Left forelimb (tissue), 1 donor: Measurements from ENCODE around the gene CACNA1E.

Experiments
- DNase-seq: peaks from one replicate; pipeline ENCODE4 v3.0.0-alpha.2; 2018; ENCODE audit warnings: low spot score

Gene CACNA1E

GRCh38 chr1:181635110-181635509 is 151.8 kb downstream of the CACNA1E start:
- no peak for DNase-seq

GRCh38 chr1:181637998-181638397 is 154.7 kb downstream of the CACNA1E start:
- no peak for DNase-seq

DNA sequence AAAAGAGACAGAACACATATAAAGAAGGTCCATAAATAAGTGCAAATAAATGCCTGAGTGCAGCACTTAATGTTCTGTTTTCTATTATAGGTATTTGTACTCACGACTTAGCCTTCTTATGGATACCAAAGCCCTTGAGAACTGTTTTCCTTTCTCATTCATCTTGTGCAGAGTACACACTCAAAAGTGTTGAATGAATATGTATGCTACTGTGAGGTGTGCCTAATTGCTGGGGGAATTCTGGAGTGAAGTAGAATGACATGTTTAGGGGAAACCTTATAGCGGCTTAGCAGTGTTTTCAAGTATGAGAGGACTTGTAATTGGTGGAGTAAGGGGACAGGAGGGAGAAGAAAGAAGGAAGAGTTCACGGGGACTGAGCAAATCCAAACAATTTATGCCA is 157.6 kb downstream of the CACNA1E start:
- DNase-seq, result no peak

DNA sequence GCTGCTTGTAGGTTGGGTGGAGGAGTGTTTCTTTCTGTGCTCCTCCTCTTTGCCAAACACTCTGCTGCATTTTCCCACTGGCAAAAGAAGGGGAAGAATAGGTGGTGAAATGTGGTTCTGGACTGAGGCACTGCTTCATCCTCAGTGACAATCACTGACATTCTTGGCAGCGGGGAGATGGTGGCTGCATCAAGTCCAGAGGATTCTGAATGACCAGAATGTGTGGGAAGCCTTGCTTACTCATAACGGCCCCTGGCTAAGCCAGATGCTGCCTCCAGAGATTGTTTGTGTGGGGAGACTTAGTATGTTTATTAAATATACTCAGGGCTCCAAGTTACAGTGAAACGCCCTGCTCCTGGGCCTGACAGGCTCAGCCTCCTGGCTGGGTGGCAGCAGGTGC is 160.3 kb downstream of the CACNA1E start:
- DNase-seq, result no peak

- no peak for DNase-seq
Observed at GRCh38 chr1:181645171-181645570, 161.9 kb downstream of the CACNA1E start.

DNA sequence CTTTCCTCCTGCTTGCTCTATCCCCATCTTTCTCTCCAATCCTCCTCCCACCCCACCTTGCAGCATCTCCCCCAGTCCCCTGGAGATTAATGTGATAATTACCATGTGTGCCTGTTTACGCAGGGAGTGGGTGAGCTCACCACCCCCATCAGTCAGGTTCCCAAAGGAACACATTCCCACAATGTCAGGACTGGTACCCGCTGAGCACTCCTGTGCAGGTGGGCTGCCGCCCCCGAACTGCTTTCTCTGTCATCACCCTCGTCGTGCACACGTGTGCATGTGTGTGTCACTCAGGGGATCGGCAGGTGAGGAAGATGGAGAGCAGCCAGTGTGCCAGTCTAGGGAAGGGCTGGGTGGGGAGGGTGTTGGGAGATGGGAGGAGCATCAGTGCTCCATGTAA is 163.4 kb downstream of the CACNA1E start:
- DNase-seq, result no peak

GRCh38 chr1:181647314-181648035 is 164.2 kb downstream of the CACNA1E start:
- DNase-seq, result no peak

GRCh38 chr1:181651276-181651675 is 168.0 kb downstream of the CACNA1E start:
- DNase-seq, result no peak

- no peak for DNase-seq
Observed at GRCh38 chr1:181655756-181656155, 172.4 kb downstream of the CACNA1E start.

GRCh38 chr1:181656491-181656890 is 173.2 kb downstream of the CACNA1E start:
- no peak for DNase-seq

GRCh38 chr1:181658581-181658980 is 175.3 kb downstream of the CACNA1E start:
- no peak for DNase-seq

DNA sequence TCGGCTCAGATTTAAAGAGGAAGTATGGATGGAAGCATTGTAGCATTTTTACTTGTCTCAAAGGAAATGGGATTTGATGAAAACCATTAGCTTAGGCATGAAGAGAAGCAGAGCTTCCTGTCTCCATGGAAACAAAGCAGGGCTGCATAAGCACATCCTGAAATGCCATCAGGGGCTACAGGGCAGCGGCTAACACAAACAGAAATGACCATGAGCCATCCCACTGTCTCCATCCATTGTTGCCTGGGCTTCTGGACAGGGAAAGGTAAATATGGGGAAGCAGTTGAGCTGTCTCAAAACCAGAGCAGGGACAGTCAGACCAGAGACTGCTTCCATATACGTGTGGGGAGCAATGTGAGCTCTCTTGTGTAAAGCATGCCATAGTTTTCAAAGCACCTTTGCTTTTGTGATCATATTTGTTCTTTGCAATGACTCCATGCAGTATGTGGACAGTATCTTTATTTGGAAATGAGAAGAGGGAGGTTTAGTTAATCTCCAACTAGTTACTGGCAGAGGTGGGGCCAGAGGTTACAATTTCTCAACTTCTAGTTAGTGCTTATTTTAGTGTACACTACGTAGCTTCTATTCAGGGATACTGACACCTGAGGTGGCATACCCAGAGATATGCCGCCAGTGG is 176.1 kb downstream of the CACNA1E start:
- no peak for DNase-seq

DNA sequence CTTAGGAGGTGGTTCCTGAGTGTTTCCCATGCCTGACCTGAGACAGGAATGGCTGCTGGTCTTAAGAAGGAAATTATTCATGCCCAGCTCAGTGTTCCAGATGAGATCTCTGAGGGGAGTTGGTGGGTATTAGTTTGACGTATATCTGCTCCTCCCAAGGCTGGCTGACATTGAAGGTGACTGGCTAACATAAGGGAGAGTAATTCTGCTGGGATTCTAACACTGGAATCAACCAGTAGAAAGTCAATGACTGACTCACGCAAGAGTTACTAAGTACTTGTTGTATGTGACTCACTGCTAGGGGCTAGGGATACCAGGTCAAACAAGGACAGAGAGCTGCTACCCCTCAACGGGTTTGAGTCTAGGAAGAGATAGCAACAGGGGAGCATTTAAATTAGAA is 177.3 kb downstream of the CACNA1E start:
- no peak for DNase-seq

DNA sequence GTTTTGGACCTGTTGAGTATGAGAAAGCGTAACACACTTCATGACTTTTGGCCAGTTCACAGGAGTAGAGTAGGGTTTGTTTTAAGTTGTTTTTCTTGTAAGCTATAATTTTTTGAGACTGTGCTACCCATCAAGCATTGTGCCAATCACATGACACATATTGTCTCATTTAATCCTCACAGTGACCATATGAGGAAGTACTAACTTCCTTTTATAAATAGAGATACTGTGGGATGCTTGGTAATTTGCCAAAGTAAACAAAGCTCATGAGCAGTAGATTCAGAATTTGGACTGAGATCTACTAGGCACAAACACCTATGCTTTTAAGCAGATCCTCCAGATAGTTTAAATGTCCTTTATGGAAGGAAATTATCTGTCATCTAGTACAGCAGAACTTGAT is 178.3 kb downstream of the CACNA1E start:
- no peak for DNase-seq

- DNase-seq, result no peak
Observed at GRCh38 chr1:181662606-181663005, 179.3 kb downstream of the CACNA1E start.

DNA sequence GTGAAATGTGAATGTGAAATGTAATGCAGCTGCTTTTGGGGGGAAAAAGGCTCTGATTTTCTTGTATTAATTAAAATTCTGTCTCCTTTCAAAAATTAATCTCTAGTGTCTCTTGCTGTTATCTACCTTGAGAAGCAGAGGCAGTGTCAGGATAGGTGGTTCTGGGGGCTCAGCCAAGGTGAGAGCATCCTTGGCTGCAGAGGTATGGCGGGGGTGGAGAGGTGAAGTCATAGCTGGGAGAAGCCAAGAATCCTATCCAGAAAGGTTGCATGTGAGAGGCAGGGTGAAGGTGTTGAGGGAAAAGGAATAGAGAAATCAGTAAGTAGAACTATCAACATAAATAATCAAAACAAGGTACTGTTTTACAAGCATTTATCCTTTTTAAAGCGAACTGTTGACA is 181.2 kb downstream of the CACNA1E start:
- no peak for DNase-seq

DNA sequence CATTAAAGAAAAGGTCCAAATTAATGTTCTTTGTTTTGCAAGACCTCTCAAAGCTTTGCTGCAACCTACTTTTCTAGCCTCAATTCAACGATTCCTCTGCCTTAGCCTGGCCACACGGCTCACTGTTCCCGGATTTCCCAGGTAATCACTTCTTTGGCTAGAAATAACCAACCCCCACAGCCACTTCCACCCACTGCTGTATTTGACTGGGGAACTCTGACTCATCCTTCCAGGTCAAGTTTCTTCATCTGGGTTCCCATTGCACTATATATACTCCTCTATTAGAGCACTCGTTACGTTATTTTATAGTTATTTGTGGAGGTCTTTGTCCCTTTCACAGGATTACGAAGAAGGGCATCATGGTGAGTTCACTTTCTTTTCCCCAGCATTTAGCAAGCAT is 185.9 kb downstream of the CACNA1E start:
- DNase-seq, result no peak

GRCh38 chr1:181674617-181675016 is 191.3 kb downstream of the CACNA1E start:
- no peak for DNase-seq

DNA sequence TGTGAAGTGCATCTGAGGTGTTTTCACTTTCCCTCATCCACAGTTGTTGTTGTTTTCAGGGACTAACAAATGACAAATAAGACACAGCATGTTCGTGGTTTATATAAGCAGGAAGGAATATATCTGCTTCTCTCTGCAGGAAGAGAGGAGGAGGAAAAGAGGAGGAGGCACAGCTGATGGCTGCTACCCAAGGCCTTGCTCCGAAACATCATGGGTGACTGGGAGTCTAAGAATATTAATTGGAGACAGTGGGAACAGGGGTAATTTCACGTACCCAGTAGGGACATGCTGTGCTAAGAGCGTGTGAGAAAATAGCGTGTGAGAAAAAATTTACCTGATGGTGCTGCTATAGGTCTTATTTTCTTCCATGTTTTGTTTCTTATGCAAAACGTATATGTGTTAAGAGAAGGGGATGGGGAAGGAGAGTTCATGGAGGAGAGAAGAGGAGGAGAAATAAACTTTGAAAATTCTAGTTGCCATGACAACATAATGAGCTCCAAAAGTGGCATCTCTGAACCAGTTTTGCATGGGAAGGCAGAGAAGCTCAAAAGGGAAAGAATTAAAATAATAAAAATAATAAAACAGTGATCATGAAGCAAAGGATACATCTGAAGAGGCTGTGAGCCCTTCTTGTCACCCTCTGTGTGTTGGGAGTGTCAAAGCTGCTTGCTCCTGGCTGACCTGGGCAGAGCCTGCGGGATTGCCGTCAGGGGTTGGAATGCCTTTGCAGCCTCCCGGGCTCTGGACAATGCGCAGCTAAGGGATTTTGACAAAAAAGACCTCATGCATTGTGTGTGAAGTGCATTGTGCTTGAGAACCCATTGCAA is 192.0 kb downstream of the CACNA1E start:
- no peak for DNase-seq

DNA sequence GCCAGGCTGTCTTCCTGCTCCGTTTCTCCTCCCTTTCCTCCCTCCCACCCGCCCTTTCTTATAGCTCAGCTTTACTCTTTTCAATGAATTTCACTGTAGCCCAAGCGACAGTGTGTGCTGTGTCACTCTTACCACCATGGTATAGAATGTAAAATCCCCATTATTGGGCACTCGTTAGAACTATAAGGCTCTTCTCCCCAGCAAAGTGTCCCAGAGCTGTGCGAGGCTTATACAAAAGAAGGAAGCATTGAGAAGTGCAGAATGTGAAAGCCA is 192.5 kb downstream of the CACNA1E start:
- DNase-seq, result no peak

- no peak for DNase-seq
Observed at GRCh38 chr1:181676269-181676668, 193.0 kb downstream of the CACNA1E start.

DNA sequence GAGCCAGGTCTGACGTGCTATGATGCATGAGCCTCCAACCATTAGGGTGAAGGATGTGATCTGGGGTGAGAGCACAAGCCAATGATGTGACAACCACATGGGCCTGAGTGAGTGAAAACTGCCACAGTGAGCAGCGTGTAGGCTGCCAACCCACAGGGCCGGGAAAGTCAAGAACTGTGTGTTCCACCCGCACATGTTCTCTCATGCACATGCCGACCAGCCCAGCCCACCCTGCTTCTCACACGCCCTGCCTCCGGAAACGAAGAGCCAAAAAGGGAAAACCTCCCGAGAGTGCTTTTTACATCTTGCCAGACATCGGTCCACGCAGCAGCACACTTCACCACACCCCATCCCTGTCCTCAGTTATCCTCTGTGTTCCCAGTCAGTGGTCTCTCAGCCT is 197.0 kb downstream of the CACNA1E start:
- no peak for DNase-seq

- no peak for DNase-seq
Observed at GRCh38 chr1:181680871-181681270, 197.6 kb downstream of the CACNA1E start.
